Measurements from ENCODE around the gene SLC7A14.

- TF ChIP-seq CTCF (IDR thresholded peaks at IDR 0.05): no peak
- TF ChIP-seq POLR2A (IDR thresholded peaks at IDR 0.05): no peak
These were observed 165.5 kb downstream of the SLC7A14 start for GRCh38 chr3:170420307-170420821.
